ENCODE results near the gene ZC3HAV1.

DNA sequence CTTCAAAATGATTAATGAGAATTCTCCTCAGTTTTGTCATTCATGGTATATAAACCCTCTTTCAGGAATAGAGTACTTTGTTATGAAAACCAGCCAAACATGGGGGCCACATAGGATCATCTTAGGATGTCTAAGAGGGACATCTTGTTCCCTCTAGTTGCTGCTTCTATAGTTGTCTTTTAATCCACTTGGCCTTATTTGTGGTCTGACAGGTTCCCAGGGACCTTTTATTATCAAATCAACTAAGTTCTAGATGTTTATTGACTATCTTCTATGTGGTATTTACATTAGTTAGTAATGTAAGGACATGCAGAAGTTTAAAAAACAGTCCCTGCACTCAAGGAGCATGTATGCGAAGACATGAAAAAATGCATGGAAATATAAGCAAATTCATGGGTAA lies 1.6 kb upstream of the ZC3HAV1 start:
- TF ChIP-seq CTCF (IDR thresholded peaks at IDR 0.05 in 4 of 5, conservative IDR thresholded peaks at IDR 0.05 in 1 of 5) = no peak
- TF ChIP-seq POLR2A (IDR thresholded peaks at IDR 0.05) = no peak

Data from gastrocnemius medialis (tissue), 4 donors.